ENCODE measurements around the gene DMBT1. TPM values are rescaled to one million over a fixed set of nuclear protein-coding genes. Genes with fewer than 3 reads are reported as not detected.

The DMBT1 gene
- total RNA-seq, 1 experiment from 2014 or later, result 0.13 TPM

- no peaks in the 10 kb centered on the region for H3K9me3 Mint-ChIP-seq
- H3K4me3 Mint-ChIP-seq, result no peak overlapping the region
- no peak overlapping the region for H3K27ac Mint-ChIP-seq
- DNase-seq (ENCODE audit: low spot score) (no peak), ATAC-seq (no peak)
- H3K4me1 Mint-ChIP-seq, result peaks cover 20% of the 10 kb centered on the region
- POLR2A ChIA-PET, result no interaction called here
- H3K27me3 Mint-ChIP-seq (ENCODE audit: low read depth), result no peaks in the 10 kb centered on the region; the same call in 1 of the 2 replicates
- H3K36me3 Mint-ChIP-seq, result no peaks in the 10 kb centered on the region
- CTCF ChIA-PET, result interaction anchor here (1.7 kb wide), 1 partner anchor 33 kb away, joined by 5 read pairs; no protein-coding TSS in a partner anchor
- TF ChIP-seq USF1 (CRISPR knock-in tag; IDR thresholded peaks at IDR 0.05) (no peak), ZNF121 (CRISPR knock-in tag; IDR thresholded peaks at IDR 0.05) (no peak), ZMAT4 (CRISPR knock-in tag; IDR thresholded peaks at IDR 0.05) (no peak), ATF2 (CRISPR knock-in tag; IDR thresholded peaks at IDR 0.05; ENCODE audit: borderline replicate concordance, low read depth) (no peak), ZSCAN18 (CRISPR knock-in tag; IDR thresholded peaks at IDR 0.05) (no peak), CBFB (CRISPR knock-in tag; IDR thresholded peaks at IDR 0.05; ENCODE audit: low read depth) (no peak), PRRX2 (CRISPR knock-in tag; IDR thresholded peaks at IDR 0.05) (no peak), NR1H2 (CRISPR knock-in tag; IDR thresholded peaks at IDR 0.05) (no peak), ZNF423 (CRISPR knock-in tag; IDR thresholded peaks at IDR 0.05) (no peak), ZNF263 (CRISPR knock-in tag; IDR thresholded peaks at IDR 0.05; ENCODE audit: low read depth) (no peak), FOXP4 (CRISPR knock-in tag; IDR thresholded peaks at IDR 0.05) (no peak), ZNF416 (CRISPR knock-in tag; IDR thresholded peaks at IDR 0.05) (no peak)
These were observed 2.1 kb upstream of the DMBT1 start for GRCh38 chr10:122558452-122558851.

GRCh38 chr10:122559228-122559627, 1.3 kb upstream of the DMBT1 start:
- no peaks in the 10 kb centered on the region for H3K9me3 Mint-ChIP-seq
- H3K27me3 Mint-ChIP-seq (ENCODE audit: low read depth), result no peaks in the 10 kb centered on the region; the same call in 1 of the 2 replicates
- H3K4me3 Mint-ChIP-seq, result no peak overlapping the region
- no peaks in the 10 kb centered on the region for H3K36me3 Mint-ChIP-seq
- H3K4me1 Mint-ChIP-seq, result peaks cover 20% of the 10 kb centered on the region
- no peak for ATAC-seq
- CTCF ChIA-PET, result no interaction called here
- no peak for DNase-seq (ENCODE audit: low spot score)
- POLR2A ChIA-PET, result no interaction called here
- TF ChIP-seq NFE2L1 (CRISPR knock-in tag; IDR thresholded peaks at IDR 0.05) (no peak), NR2C2 (CRISPR knock-in tag; IDR thresholded peaks at IDR 0.05) (no peak), OVOL2 (CRISPR knock-in tag; IDR thresholded peaks at IDR 0.05; ENCODE audit: borderline replicate concordance) (no peak), SP1 (CRISPR knock-in tag; conservative IDR thresholded peaks at IDR 0.05) (no peak), TCF7 (CRISPR knock-in tag; IDR thresholded peaks at IDR 0.05; ENCODE audit: low read depth) (no peak), USF1 (CRISPR knock-in tag; IDR thresholded peaks at IDR 0.05) (no peak), ZNF121 (CRISPR knock-in tag; IDR thresholded peaks at IDR 0.05) (no peak), SOX15 (CRISPR knock-in tag; IDR thresholded peaks at IDR 0.05) (no peak), GRHL2 (CRISPR knock-in tag; IDR thresholded peaks at IDR 0.05; ENCODE audit: insufficient replicate concordance, severe bottlenecking) (no peak), ZNF317 (CRISPR knock-in tag; IDR thresholded peaks at IDR 0.05; ENCODE audit: borderline replicate concordance, low read depth) (no peak), CTCF (IDR thresholded peaks at IDR 0.05) (no peak), FOXP1 (CRISPR knock-in tag; IDR thresholded peaks at IDR 0.05; ENCODE audit: borderline replicate concordance) (no peak)
- H3K27ac Mint-ChIP-seq, result no peak overlapping the region
